H1 (cell line): ENCODE data around the gene LECT2. TPM values are rescaled to one million over a fixed set of nuclear protein-coding genes. Genes with fewer than 3 reads are reported as not detected.
A peak's percentile ranks its signal among the peaks of the same experiment; 100 is the strongest.

Experiments used
- CTCF ChIA-PET: fragments of 300-600 bp; sonication (Branson Sonifier 250); formaldehyde crosslinking; loops from one replicate; lab custom pipeline; 2021; ENCODE audit not compliant: partially characterized antibody; lab: Charles Lee
- POLR2A ChIA-PET: fragments of 300-600 bp; sonication (Branson Sonifier 250); formaldehyde crosslinking; loops from one replicate; lab custom pipeline; 2021; ENCODE audit warnings: inconsistent platforms; ENCODE audit not compliant: partially characterized antibody; lab: Charles Lee
- DNase-seq, 2 experiments: peaks; one replicate each; pipeline versions ENCODE4 v3.0.0 to v3.0.0-alpha.2; 2010 to 2022; ENCODE audit warnings: low spot score in 2 of 2, low read depth in 1 of 2, mixed read lengths in 1 of 2
- FAIRE-seq: peaks from 2 replicates; lab custom pipeline; 2011; peaks lifted over from hg19 to GRCh38; lab: Jason Lieb, UNC
- H2AFZ ChIP-seq: 2 replicates; pipeline ENCODE4 v1.8.1; 2012; ENCODE audit warnings: low read length, inconsistent platforms
- H2AK5ac ChIP-seq: 2 replicates; pipeline ENCODE4 v1.6.1; 2013; ENCODE audit warnings: low read depth, low read length
- H2BK120ac ChIP-seq: replicated peaks from 2 replicates; pipeline ENCODE3; 2013; ENCODE audit warnings: low read depth, low read length, inconsistent platforms
- H2BK12ac ChIP-seq: 2 replicates; pipeline ENCODE4 v1.6.1; 2013; ENCODE audit warnings: low read depth, low read length
- H2BK15ac ChIP-seq: 2 replicates; pipeline ENCODE4 v1.6.1; 2013; ENCODE audit warnings: low read length
- H2BK20ac ChIP-seq: 2 replicates; pipeline ENCODE4 v1.6.1; 2013; ENCODE audit warnings: low read length
- H2BK5ac ChIP-seq: 2 replicates; pipeline ENCODE4 v1.6.1; 2013; ENCODE audit warnings: low read depth, low read length
- H3K14ac ChIP-seq: 2 replicates; pipeline ENCODE4 v1.6.1; 2013; ENCODE audit warnings: inconsistent platforms; ENCODE audit not compliant: insufficient read length
- H3K18ac ChIP-seq: 2 replicates; pipeline ENCODE4 v1.6.1; 2013; ENCODE audit warnings: low read length; ENCODE audit errors: extremely low read depth
- H3K23ac ChIP-seq: 2 replicates; pipeline ENCODE4 v1.6.1; 2013; ENCODE audit warnings: inconsistent platforms; ENCODE audit not compliant: insufficient read length
- H3K23me2 ChIP-seq: 2 replicates; pipeline ENCODE4 v1.6.1; 2013; ENCODE audit warnings: low read depth, low read length
- H3K27ac ChIP-seq: 2 replicates; pipeline ENCODE4 v1.6.1; 2011; ENCODE audit warnings: low read depth, low read length, inconsistent platforms
- H3K27me3 ChIP-seq, 4 experiments: replicated peaks in 1 of 4; 1 replicate in 1 of 4; 2 replicates in 3 of 4; pipeline versions ENCODE4 v1.6.1 to v1.8.1; 2011 to 2013; ENCODE audit warnings: low read length in 3 of 4, mild to moderate bottlenecking in 3 of 4, inconsistent platforms in 2 of 4, mixed read lengths in 2 of 4, moderate library complexity in 1 of 4; ENCODE audit not compliant: control insufficient read depth in 3 of 4, insufficient read depth in 3 of 4; ENCODE audit errors: extremely low read depth in 1 of 4
- H3K36me3 ChIP-seq, 4 experiments: 2 replicates each; pipeline versions ENCODE4 v1.6.1 to v1.8.1; 2011 to 2013; ENCODE audit warnings: mild to moderate bottlenecking in 4 of 4, low read length in 3 of 4, moderate library complexity in 2 of 4, control low read depth in 1 of 4, inconsistent platforms in 1 of 4; ENCODE audit not compliant: insufficient read depth in 4 of 4, control insufficient read depth in 2 of 4
- H3K4ac ChIP-seq: replicated peaks from 2 replicates; pipeline ENCODE3; 2013; ENCODE audit warnings: low read length, low read depth, mixed read lengths, inconsistent platforms; ENCODE audit not compliant: insufficient read length
- H3K4me1 ChIP-seq, 4 experiments: replicated peaks in 1 of 4; 1 replicate in 1 of 4; 2 replicates in 3 of 4; pipeline versions ENCODE4 v1.6.1 to v1.8.1; 2011 to 2013; ENCODE audit warnings: low read length in 3 of 4, inconsistent platforms in 2 of 4, mixed read lengths in 1 of 4; ENCODE audit not compliant: insufficient read depth in 4 of 4, control insufficient read depth in 3 of 4
- H3K4me2 ChIP-seq, 2 experiments: 2 replicates each; pipeline versions ENCODE4 v1.6.1 to v1.8.1; 2011 to 2013; ENCODE audit warnings: low read depth in 2 of 2, low read length in 2 of 2, control low read depth in 1 of 2, inconsistent platforms in 1 of 2, mild to moderate bottlenecking in 1 of 2; ENCODE audit not compliant: insufficient read depth in 1 of 2
- H3K4me3 ChIP-seq, 4 experiments: fragments of 200-600, 300-600 bp in 1 of 4; sonication (generic), shearing (Covaris generic), sonication (Bioruptor Twin) in 1 of 4; 2 replicates each; pipeline versions ENCODE4 v1.5.1 to v1.8.1; 2011 to 2016; ENCODE audit warnings: low read length in 4 of 4, low read depth in 3 of 4, control low read depth in 2 of 4, inconsistent platforms in 2 of 4, mild to moderate bottlenecking in 2 of 4, mixed read lengths in 1 of 4, moderate library complexity in 1 of 4; ENCODE audit not compliant: insufficient read depth in 2 of 4; ENCODE audit errors: extremely low read depth in 1 of 4
- H3K56ac ChIP-seq: replicated peaks from 2 replicates; pipeline ENCODE3; 2013; ENCODE audit warnings: low read depth, mild to moderate bottlenecking, mixed read lengths, low read length, inconsistent platforms; ENCODE audit not compliant: insufficient read length
- H3K79me1 ChIP-seq: 2 replicates; pipeline ENCODE4 v1.6.1; 2013; ENCODE audit warnings: low read depth, low read length, control low read depth
- H3K79me2 ChIP-seq, 2 experiments: 2 replicates each; pipeline versions ENCODE4 v1.6.1 to v1.8.1; 2012 to 2013; ENCODE audit warnings: low read length in 2 of 2, mild to moderate bottlenecking in 2 of 2, inconsistent platforms in 1 of 2; ENCODE audit not compliant: insufficient read depth in 2 of 2, control insufficient read depth in 1 of 2
- H3K9ac ChIP-seq, 4 experiments: replicated peaks in 1 of 4; 1 replicate in 1 of 4; 2 replicates in 3 of 4; pipeline versions ENCODE4 v1.6.1 to v1.8.1; 2011 to 2013; ENCODE audit warnings: low read depth in 3 of 4, low read length in 3 of 4, control low read depth in 2 of 4, mild to moderate bottlenecking in 2 of 4, moderate library complexity in 2 of 4, inconsistent platforms in 1 of 4; ENCODE audit errors: extremely low read depth in 1 of 4
- H3K9me3 ChIP-seq, 2 experiments: 2 replicates each; pipeline versions ENCODE4 v1.6.1 to v1.8.1; 2012 to 2013; ENCODE audit warnings: mild to moderate bottlenecking in 2 of 2, moderate library complexity in 2 of 2, control low read depth in 1 of 2, inconsistent platforms in 1 of 2, low read depth in 1 of 2, low read length in 1 of 2, mixed read lengths in 1 of 2; ENCODE audit not compliant: insufficient read depth in 2 of 2
- H4K20me1 ChIP-seq, 2 experiments: replicated peaks in 1 of 2; 2 replicates each; pipeline versions ENCODE3 to v1.8.1; 2011 to 2013; ENCODE audit warnings: inconsistent platforms in 2 of 2, low read length in 2 of 2, mild to moderate bottlenecking in 1 of 2; ENCODE audit not compliant: insufficient read depth in 2 of 2, control insufficient read depth in 1 of 2
- H4K5ac ChIP-seq: 2 replicates; pipeline ENCODE4 v1.6.1; 2013; ENCODE audit warnings: low read length, low read depth, mixed read lengths, inconsistent platforms; ENCODE audit not compliant: insufficient read length
- H4K8ac ChIP-seq: 2 replicates; pipeline ENCODE4 v1.8.0; 2013; ENCODE audit warnings: mild to moderate bottlenecking, moderate library complexity, low read length, inconsistent platforms; ENCODE audit not compliant: insufficient read depth; ENCODE audit errors: extremely low read depth
- H4K91ac ChIP-seq: replicated peaks from 2 replicates; pipeline ENCODE3; 2013; ENCODE audit warnings: low read length, mixed read lengths, inconsistent platforms; ENCODE audit not compliant: insufficient read length
- ASH2L ChIP-seq: fragments of 200-600, 300-600 bp; sonication (generic); IDR thresholded peaks from one replicate; pipeline ENCODE4 v1.7.1; 2017; ENCODE audit warnings: low read length
- BCL11A ChIP-seq, 2 experiments: IDR thresholded peaks; one replicate each; pipeline ENCODE4 v1.6.1; 2011; ENCODE audit warnings: low read depth in 2 of 2, low read length in 2 of 2, mild to moderate bottlenecking in 2 of 2
- CBX5 ChIP-seq: fragments of 300-800, 300-1000 bp; sonication (generic); IDR thresholded peaks from 2 replicates; pipeline ENCODE4 v1.7.1; 2016; ENCODE audit warnings: antibody characterized with exemption, low read length, low read depth
- CTCF ChIP-seq, 3 experiments: IDR thresholded peaks; 1 replicate in 2 of 3; 2 replicates in 1 of 3; pipeline versions ENCODE4 v1.5.1 to v1.6.1; 2011; ENCODE audit warnings: low read length in 3 of 3, mild to moderate bottlenecking in 3 of 3, inconsistent platforms in 2 of 3, low read depth in 1 of 3, moderate library complexity in 1 of 3; ENCODE audit not compliant: insufficient read depth in 1 of 3; ENCODE audit errors: control extremely low read depth in 1 of 3
- E2F6 ChIP-seq: IDR thresholded peaks from 2 replicates; pipeline ENCODE4 v1.6.1; 2012; ENCODE audit warnings: inconsistent platforms
- EZH2 ChIP-seq: fragments of 200-600 bp; sonication (generic); IDR thresholded peaks from 2 replicates; pipeline ENCODE4 v1.7.1; 2012; ENCODE audit warnings: low read depth, mild to moderate bottlenecking, moderate library complexity, low read length, inconsistent platforms; ENCODE audit not compliant: severe bottlenecking
- RAD21 ChIP-seq, 2 experiments: IDR thresholded peaks in 1 of 2; conservative IDR thresholded peaks in 1 of 2; 2 replicates each; pipeline ENCODE4 v1.6.1; 2011; ENCODE audit warnings: low read depth in 2 of 2, low read length in 2 of 2, improper control_type of control experiment in 1 of 2, inconsistent platforms in 1 of 2, mild to moderate bottlenecking in 1 of 2, moderate library complexity in 1 of 2
- WGBS, 2 experiments: shearing (Covaris generic) in 1 of 2; methylation state at CpG; one replicate each; pipeline versions ENCODE4 v1.1.6 to v1.1.7; 2013 to 2015; ENCODE audit warnings: low lambda C conversion rate in 2 of 2, mixed read lengths in 2 of 2, inconsistent platforms in 1 of 2, low coverage in 1 of 2, missing lambda C conversion rate in 1 of 2; ENCODE audit not compliant: insufficient replicate concordance in 2 of 2, insufficient coverage in 1 of 2, insufficient read length in 1 of 2; ENCODE audit errors: extremely low coverage in 1 of 2, missing lambda C conversion rate in 1 of 2; 5-methylcytosine and 5-hydroxymethylcytosine counted together
- polyA plus RNA-seq, 7 experiments: library from polyadenylated mRNA; depleted of rRNA in 3 of 7; stranded (reverse) in 5 of 7; unstranded in 2 of 7; fragments of >200 nt in 5 of 7; fragments of 200-250 nt in 2 of 7; gene quantifications; 1 replicate in 5 of 7; 2 replicates in 1 of 7; 4 replicates in 1 of 7; pipeline versions ENCODE4 v1.2.1 to v1.2.3, GENCODE V29; 2011 to 2013; ENCODE audit warnings: missing spikeins in 2 of 7, mixed read lengths in 2 of 7
- total RNA-seq: library from RNA; stranded (reverse); fragmentation: NEBNext Ultra II Directional; extraction: Animal tissue kit (Norgen Biotek cat#: 25700); gene quantifications from 2 replicates; pipeline ENCODE4 v1.2.1, GENCODE V29; 2021

LECT2 gene
- total and polyA plus RNA-seq, 2 of the 8 experiments (the other 6 are each of a cell fraction or from before 2014, with no cell fraction given) = not detected

- H2AK5ac ChIP-seq = no peak overlapping the region
- no peaks in the 10 kb centered on the region for H4K20me1 ChIP-seq
- no peaks in the 10 kb centered on the region for H3K36me3 ChIP-seq
- H3K4me2 ChIP-seq = no peak overlapping the region
- TF ChIP-seq CTCF (IDR thresholded peaks at IDR 0.05; ENCODE audit: control extremely low read depth in 1 of 3, insufficient read depth in 1 of 3, low read depth in 1 of 3, low read length in 3 of 3) = peak; percentile 45 to 53 (median 48)
- peak in 1 of 2 experiments; percentile 36; a peak in 3 of 4 replicates for TF ChIP-seq RAD21 (IDR thresholded peaks at IDR 0.05 in 1 of 2, conservative IDR thresholded peaks at IDR 0.05 in 1 of 2; ENCODE audit: low read depth in 2 of 2, low read length in 2 of 2)
- TF ChIP-seq ASH2L = no peak
- TF ChIP-seq EZH2 = no peak
- no peak for TF ChIP-seq BCL11A (IDR thresholded peaks at IDR 0.05; ENCODE audit: low read depth in 2 of 2, low read length in 2 of 2)
- no peak for TF ChIP-seq E2F6
- TF ChIP-seq CBX5 = no peak
- no peak overlapping the region for H3K9ac ChIP-seq
- ChIA-PET POLR2A (interaction anchor here (1.5 kb wide), 1 partner anchor 31 kb away, joined by 3 read pairs; the partner anchor contains the start of gene TGFBI), CTCF (interaction anchor here (1.1 to 6.6 kb wide), 13 partner anchors 9 to 118 kb away, joined by 3 to 30 read pairs (median 4); no protein-coding TSS in a partner anchor)
- H3K27ac ChIP-seq = no peak overlapping the region
- no peak overlapping the region for H2BK5ac ChIP-seq
- no peak overlapping the region for H4K91ac ChIP-seq
- no peak overlapping the region for H2BK120ac ChIP-seq
- no peaks in the 10 kb centered on the region; a peak in 1 of 7 replicates for H3K27me3 ChIP-seq
- H3K9me3 ChIP-seq = no peaks in the 10 kb centered on the region
- no peak overlapping the region for H3K56ac ChIP-seq
- H3K4ac ChIP-seq = no peak overlapping the region
- H2BK20ac ChIP-seq = no peak overlapping the region
- no peak overlapping the region for H4K8ac ChIP-seq
- H3K4me3 ChIP-seq = no peak overlapping the region
- H2BK12ac ChIP-seq = no peak overlapping the region
- DNase-seq = peak in 1 of 2 experiments; percentile 50
- H2BK15ac ChIP-seq = no peak overlapping the region
- H2AFZ ChIP-seq = peak overlapping the region; percentile 84
- no peaks in the 10 kb centered on the region for H3K79me2 ChIP-seq
- H3K14ac ChIP-seq = no peak overlapping the region
- FAIRE-seq = peak; percentile 45
- no peak overlapping the region for H3K23ac ChIP-seq
- H3K18ac ChIP-seq = no peak overlapping the region
- H4K5ac ChIP-seq = no peak overlapping the region
- no peaks in the 10 kb centered on the region for H3K23me2 ChIP-seq
- 64% methylated on average over 8 of the region's 8 CpGs; no CpG with 5 or more reads in 1 of the 2 experiments for WGBS, 2 experiments
- 0 out of 7 replicates have a peak, but pooled peaks cover 0 to 4% (median 0%) of the 10 kb centered on the region in 4 experiments for H3K4me1 ChIP-seq
- H3K79me1 ChIP-seq = no peaks in the 10 kb centered on the region
These were observed 43.0 kb upstream of the LECT2 start for GRCh38 chr5:135997673-135998335.
